ENCODE results near the gene TRDN.
"Not testable (repeated sequence)": the region's sequence is repeated elsewhere in the genome, so short reads cannot be mapped to it uniquely, and the experiment has no call there.

TRDN gene

GRCh38 chr6:123276546-123276980 lies 360.2 kb downstream of the TRDN start:
- ATAC-seq (ENCODE audit: low read depth) (no peak), DNase-seq (ENCODE audit: low spot score) (no peak)
- no peaks in the 10 kb centered on the region for H3K36me3 ChIP-seq (ENCODE audit: low read depth)
- H3K27me3 ChIP-seq (ENCODE audit: insufficient read depth, poor library complexity, severe bottlenecking), result peaks cover 4% of the 10 kb centered on the region
- H3K9me3 ChIP-seq (ENCODE audit: severe bottlenecking), result no peaks in the 10 kb centered on the region
- TF ChIP-seq, protein P1, sequence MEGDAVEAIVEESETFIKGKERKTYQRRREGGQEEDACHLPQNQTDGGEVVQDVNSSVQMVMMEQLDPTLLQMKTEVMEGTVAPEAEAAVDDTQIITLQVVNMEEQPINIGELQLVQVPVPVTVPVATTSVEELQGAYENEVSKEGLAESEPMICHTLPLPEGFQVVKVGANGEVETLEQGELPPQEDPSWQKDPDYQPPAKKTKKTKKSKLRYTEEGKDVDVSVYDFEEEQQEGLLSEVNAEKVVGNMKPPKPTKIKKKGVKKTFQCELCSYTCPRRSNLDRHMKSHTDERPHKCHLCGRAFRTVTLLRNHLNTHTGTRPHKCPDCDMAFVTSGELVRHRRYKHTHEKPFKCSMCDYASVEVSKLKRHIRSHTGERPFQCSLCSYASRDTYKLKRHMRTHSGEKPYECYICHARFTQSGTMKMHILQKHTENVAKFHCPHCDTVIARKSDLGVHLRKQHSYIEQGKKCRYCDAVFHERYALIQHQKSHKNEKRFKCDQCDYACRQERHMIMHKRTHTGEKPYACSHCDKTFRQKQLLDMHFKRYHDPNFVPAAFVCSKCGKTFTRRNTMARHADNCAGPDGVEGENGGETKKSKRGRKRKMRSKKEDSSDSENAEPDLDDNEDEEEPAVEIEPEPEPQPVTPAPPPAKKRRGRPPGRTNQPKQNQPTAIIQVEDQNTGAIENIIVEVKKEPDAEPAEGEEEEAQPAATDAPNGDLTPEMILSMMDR (IDR thresholded peaks at IDR 0.05; ENCODE audit: poor library complexity, severe bottlenecking), result no peak
- no peak overlapping the region for H3K4me3 ChIP-seq (ENCODE audit: severe bottlenecking)
- no peak overlapping the region for H3K27ac ChIP-seq (ENCODE audit: poor library complexity, severe bottlenecking)
- no peaks in the 10 kb centered on the region for H3K4me1 ChIP-seq (ENCODE audit: insufficient read depth, poor library complexity, severe bottlenecking)

DNA sequence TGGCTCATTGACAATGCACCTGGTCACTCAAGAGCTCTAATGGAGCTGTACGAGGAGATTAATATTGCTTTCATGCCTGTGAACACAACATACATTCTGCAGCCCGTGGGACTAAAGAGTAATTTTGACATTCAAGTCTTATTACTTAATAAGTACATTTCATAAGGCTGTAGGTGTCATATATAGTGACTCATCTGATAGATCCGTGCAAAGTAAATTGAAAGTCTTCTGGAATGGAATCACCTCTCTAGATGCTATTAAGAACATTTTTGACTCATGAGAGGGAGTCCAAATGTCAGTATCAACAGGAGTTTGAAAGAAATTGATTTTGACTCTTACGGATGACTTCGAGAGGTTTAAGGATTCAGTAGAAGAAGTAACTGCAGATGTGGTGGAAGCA lies 372.8 kb downstream of the TRDN start:
- DNase-seq (ENCODE audit: low spot score) (no peak), ATAC-seq (ENCODE audit: low read depth) (peak; percentile 49; the same call in 2 of the 3 replicates)
- TF ChIP-seq, protein P1 (IDR thresholded peaks at IDR 0.05; ENCODE audit: poor library complexity, severe bottlenecking), result no peak
- H3K9me3 ChIP-seq (ENCODE audit: severe bottlenecking), result no peaks in the 10 kb centered on the region
- no peaks in the 10 kb centered on the region for H3K4me1 ChIP-seq (ENCODE audit: insufficient read depth, poor library complexity, severe bottlenecking)
- no peaks in the 10 kb centered on the region for H3K36me3 ChIP-seq (ENCODE audit: low read depth)
- no peak overlapping the region for H3K27ac ChIP-seq (ENCODE audit: poor library complexity, severe bottlenecking)
- no peaks in the 10 kb centered on the region for H3K27me3 ChIP-seq (ENCODE audit: insufficient read depth, poor library complexity, severe bottlenecking)
- no peak overlapping the region for H3K4me3 ChIP-seq (ENCODE audit: severe bottlenecking)

DNA sequence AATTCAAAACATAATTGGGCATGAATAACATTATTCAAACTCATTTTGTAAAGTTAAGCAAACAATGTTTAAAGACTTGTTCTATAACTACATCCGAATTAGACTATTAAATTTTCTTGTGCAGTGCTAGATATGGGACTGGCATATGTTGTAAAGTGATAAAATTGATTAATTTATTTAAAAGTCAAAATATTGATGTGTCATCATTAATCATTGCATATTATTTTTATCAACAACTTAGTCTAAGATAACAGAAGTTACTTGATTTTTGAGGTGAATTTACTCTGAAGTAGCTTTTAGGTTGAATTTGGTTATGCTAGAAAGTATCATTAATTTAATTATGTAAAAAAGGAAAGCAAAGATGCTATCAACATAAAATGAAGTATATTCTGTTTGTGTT lies 396.1 kb downstream of the TRDN start:
- H3K4me3 ChIP-seq (ENCODE audit: severe bottlenecking), result no peak overlapping the region
- H3K27me3 ChIP-seq (ENCODE audit: insufficient read depth, poor library complexity, severe bottlenecking), result no peaks in the 10 kb centered on the region
- H3K9me3 ChIP-seq (ENCODE audit: severe bottlenecking), result no peaks in the 10 kb centered on the region
- TF ChIP-seq, protein P1 (IDR thresholded peaks at IDR 0.05; ENCODE audit: poor library complexity, severe bottlenecking), result no peak
- no peaks in the 10 kb centered on the region for H3K4me1 ChIP-seq (ENCODE audit: insufficient read depth, poor library complexity, severe bottlenecking)
- ATAC-seq (ENCODE audit: low read depth) (no peak), DNase-seq (ENCODE audit: low spot score) (no peak)
- no peaks in the 10 kb centered on the region for H3K36me3 ChIP-seq (ENCODE audit: low read depth)
- H3K27ac ChIP-seq (ENCODE audit: poor library complexity, severe bottlenecking), result no peak overlapping the region

DNA sequence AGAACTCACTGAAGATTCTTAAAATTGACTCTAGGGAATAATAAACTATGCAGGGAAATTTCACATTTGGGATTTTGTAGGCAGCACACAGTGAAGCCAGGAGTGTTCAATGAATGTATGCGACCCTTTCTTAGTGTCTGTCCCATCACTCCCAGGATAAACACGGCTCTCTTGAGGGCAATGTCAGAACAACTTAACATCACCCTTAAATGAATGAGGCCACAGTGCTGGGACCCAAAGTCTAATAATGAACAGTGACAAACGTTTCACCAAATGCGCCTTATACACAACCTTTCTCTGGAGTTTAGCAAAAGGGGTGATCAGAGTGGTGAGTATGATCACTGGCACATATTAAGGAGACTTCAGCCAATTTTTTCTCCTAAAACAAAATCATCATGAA lies 403.4 kb downstream of the TRDN start:
- DNase-seq (ENCODE audit: low spot score), result no peak
- Histone ChIP-seq H3K27me3 (ENCODE audit: insufficient read depth, poor library complexity, severe bottlenecking) (no peaks in the 10 kb centered on the region), H3K36me3 (ENCODE audit: low read depth) (no peaks in the 10 kb centered on the region), H3K4me1 (ENCODE audit: insufficient read depth, poor library complexity, severe bottlenecking) (no peaks in the 10 kb centered on the region), H3K4me3 (ENCODE audit: severe bottlenecking) (no peak overlapping the region), H3K9me3 (ENCODE audit: severe bottlenecking) (no peaks in the 10 kb centered on the region), H3K27ac (ENCODE audit: poor library complexity, severe bottlenecking) (no peak overlapping the region)
- TF ChIP-seq, protein P1 (IDR thresholded peaks at IDR 0.05; ENCODE audit: poor library complexity, severe bottlenecking), result no peak
- no peak for ATAC-seq (ENCODE audit: low read depth)

DNA sequence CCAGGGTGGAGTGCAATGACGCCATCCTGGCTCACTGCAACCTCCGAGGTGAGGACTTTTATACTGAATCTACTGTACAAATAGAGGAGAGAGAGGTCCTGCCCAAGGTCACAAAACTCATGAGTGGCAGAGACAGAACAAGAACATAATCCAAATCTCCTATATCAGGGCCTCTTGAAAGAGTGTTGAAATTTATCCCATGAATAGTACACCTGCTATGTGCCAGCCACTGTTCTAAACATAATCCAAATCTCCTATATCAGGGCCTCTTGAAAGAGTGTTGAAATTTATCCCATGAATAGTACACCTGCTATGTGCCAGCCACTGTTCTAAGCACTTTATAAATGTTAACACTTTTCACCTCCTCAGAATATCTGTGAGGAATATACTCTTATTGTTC lies 409.0 kb downstream of the TRDN start:
- not testable (repeated sequence) for ATAC-seq (ENCODE audit: low read depth); H3K4me1 ChIP-seq (ENCODE audit: insufficient read depth, poor library complexity, severe bottlenecking); H3K27ac ChIP-seq (ENCODE audit: poor library complexity, severe bottlenecking); H3K9me3 ChIP-seq (ENCODE audit: severe bottlenecking); H3K27me3 ChIP-seq (ENCODE audit: insufficient read depth, poor library complexity, severe bottlenecking); H3K36me3 ChIP-seq (ENCODE audit: low read depth); DNase-seq (ENCODE audit: low spot score); H3K4me3 ChIP-seq (ENCODE audit: severe bottlenecking)
